ENCODE measurements around the gene CCNDBP1.
A peak's percentile ranks its signal among the peaks of the same experiment; 100 is the strongest.
"Not testable (repeated sequence)": the region's sequence is repeated elsewhere in the genome, so short reads cannot be mapped to it uniquely, and the experiment has no call there.

The CCNDBP1 gene

GRCh38 chr15:43218908-43219706, 33.9 kb downstream of the CCNDBP1 start:
- DNase-seq = no peak

- no peak for DNase-seq
These were observed 35.0 kb downstream of the CCNDBP1 start for GRCh38 chr15:43219929-43220928.

GRCh38 chr15:43220991-43221403, 35.8 kb downstream of the CCNDBP1 start, which contains the start of gene EPB42:
EPB42 (minus strand) TSS chr15:43221018; CDS start chr15:43220825, 193 bp downstream.
- no peak for DNase-seq

- DNase-seq = no peak
These were observed 36.2 kb downstream of the CCNDBP1 start for GRCh38 chr15:43221422-43221821.

GRCh38 chr15:43225201-43225949, 40.2 kb downstream of the CCNDBP1 start:
- DNase-seq = peak; percentile 7

GRCh38 chr15:43225950-43226255, 40.7 kb downstream of the CCNDBP1 start:
- not testable (repeated sequence) for DNase-seq

- no peak for DNase-seq
These were observed 41.5 kb downstream of the CCNDBP1 start for GRCh38 chr15:43226436-43227305.

- DNase-seq = no peak
These were observed 44.8 kb downstream of the CCNDBP1 start for GRCh38 chr15:43229977-43230376.

- DNase-seq = no peak
These were observed 45.5 kb downstream of the CCNDBP1 start for GRCh38 chr15:43230640-43231115.

- no peak for DNase-seq
These were observed 47.2 kb downstream of the CCNDBP1 start for GRCh38 chr15:43232289-43232874.

GRCh38 chr15:43235536-43235935, 50.3 kb downstream of the CCNDBP1 start:
- DNase-seq = no peak

- DNase-seq = no peak
These were observed 52.8 kb downstream of the CCNDBP1 start for GRCh38 chr15:43237842-43238470.

- no peak for DNase-seq
These were observed 53.5 kb downstream of the CCNDBP1 start for GRCh38 chr15:43238671-43239131.

GRCh38 chr15:43239732-43240491, 54.7 kb downstream of the CCNDBP1 start:
- no peak for DNase-seq

- DNase-seq = no peak
These were observed 55.9 kb downstream of the CCNDBP1 start for GRCh38 chr15:43241100-43241499.

- DNase-seq = no peak
These were observed 57.4 kb downstream of the CCNDBP1 start for GRCh38 chr15:43242616-43243015.

GRCh38 chr15:43243020-43243645, 57.9 kb downstream of the CCNDBP1 start:
- DNase-seq = no peak

- no peak for DNase-seq
These were observed 58.9 kb downstream of the CCNDBP1 start for GRCh38 chr15:43244092-43244491.

GRCh38 chr15:43246261-43246774, 61.1 kb downstream of the CCNDBP1 start:
- DNase-seq = no peak

Data from effector CD4-positive, alpha-beta T cell (primary cell).